ENCODE results near the gene NUCB1. TPM values are rescaled to one million over a fixed set of nuclear protein-coding genes. Genes with fewer than 3 reads are reported as not detected.

NUCB1 gene
- total and polyA plus RNA-seq, 9 of the 15 experiments (the other 6 are each of a cell fraction or from before 2014, with no cell fraction given), result 3.1 to 153 (median 71.7) TPM

DNA sequence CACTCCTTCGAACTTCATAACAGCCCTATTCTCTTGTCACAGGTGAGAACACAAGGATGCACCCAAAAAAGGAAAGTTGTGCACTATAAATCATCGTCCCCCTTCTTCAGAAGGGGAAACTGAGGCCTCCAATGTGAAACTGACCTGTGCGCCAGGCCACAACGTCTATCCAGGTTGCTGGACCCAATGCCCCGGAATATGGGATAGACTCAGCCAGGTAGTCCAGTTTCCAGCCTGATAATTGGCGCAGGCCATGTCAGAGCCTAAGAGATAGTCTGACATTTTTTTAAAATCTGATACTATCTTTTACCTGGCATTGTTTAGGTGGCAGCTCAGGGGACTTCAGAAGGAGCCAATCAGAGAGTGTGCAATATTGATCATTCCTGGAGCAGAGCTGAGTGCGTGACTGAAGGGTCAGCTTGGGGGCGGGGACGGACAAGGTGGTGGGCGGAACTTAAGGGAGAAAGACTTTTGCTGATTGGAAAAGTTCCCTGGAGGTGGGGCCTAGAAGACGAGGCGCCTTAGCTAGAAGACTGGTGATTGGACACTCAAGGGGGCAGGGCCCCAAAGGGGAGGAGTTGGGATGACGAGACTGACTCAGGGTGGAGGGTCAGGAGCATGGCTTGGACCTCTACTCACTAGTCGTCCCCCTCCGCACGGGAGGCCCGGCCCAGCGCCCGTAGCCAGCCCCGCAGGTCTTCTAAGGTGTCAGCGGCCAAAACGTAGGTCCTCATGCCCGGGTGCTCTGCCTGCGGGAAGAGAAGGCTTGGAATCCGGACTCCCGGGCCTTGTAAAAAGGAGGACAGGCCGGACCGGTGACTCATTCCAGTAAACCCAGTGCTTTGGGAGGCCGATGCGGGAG is 40.2 kb upstream of the NUCB1 start (continued):
- 0 out of 2 replicates have a peak, but pooled peaks have one; percentile 16 for TF ChIP-seq JUN (IDR thresholded peaks at IDR 0.05; ENCODE audit: borderline replicate concordance, low read depth, low read length)
- no peak for TF ChIP-seq JUN (CRISPR knock-in tag; IDR thresholded peaks at IDR 0.05; ENCODE audit: borderline replicate concordance)
- TF ChIP-seq BCOR (IDR thresholded peaks at IDR 0.05), result 0 out of 2 replicates have a peak, but pooled peaks have one; percentile 16
- TF ChIP-seq SIN3A (IDR thresholded peaks at IDR 0.05; ENCODE audit: borderline replicate concordance in 2 of 2, control insufficient read depth in 1 of 2, low read depth in 2 of 2, low read length in 2 of 2), result peak in 1 of 2 experiments; percentile 41; a peak in 1 of 4 replicates
- TF ChIP-seq, protein P1, sequence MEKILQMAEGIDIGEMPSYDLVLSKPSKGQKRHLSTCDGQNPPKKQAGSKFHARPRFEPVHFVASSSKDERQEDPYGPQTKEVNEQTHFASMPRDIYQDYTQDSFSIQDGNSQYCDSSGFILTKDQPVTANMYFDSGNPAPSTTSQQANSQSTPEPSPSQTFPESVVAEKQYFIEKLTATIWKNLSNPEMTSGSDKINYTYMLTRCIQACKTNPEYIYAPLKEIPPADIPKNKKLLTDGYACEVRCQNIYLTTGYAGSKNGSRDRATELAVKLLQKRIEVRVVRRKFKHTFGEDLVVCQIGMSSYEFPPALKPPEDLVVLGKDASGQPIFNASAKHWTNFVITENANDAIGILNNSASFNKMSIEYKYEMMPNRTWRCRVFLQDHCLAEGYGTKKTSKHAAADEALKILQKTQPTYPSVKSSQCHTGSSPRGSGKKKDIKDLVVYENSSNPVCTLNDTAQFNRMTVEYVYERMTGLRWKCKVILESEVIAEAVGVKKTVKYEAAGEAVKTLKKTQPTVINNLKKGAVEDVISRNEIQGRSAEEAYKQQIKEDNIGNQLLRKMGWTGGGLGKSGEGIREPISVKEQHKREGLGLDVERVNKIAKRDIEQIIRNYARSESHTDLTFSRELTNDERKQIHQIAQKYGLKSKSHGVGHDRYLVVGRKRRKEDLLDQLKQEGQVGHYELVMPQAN (IDR thresholded peaks at IDR 0.05; ENCODE audit: borderline replicate concordance), result no peak
- no peak for TF ChIP-seq CBX2 (IDR thresholded peaks at IDR 0.05; ENCODE audit: insufficient read depth, low read length, poor library complexity, severe bottlenecking)
- no peak for TF ChIP-seq POLR2AphosphoS2 (IDR thresholded peaks at IDR 0.05; ENCODE audit: low read length)
- TF ChIP-seq CEBPB (tag; IDR thresholded peaks at IDR 0.05), result no peak
- TF ChIP-seq ZNF184 (CRISPR knock-in tag; IDR thresholded peaks at IDR 0.05), result no peak
- TF ChIP-seq MCM3 (IDR thresholded peaks at IDR 0.05), result no peak
- TF ChIP-seq, protein P2, sequence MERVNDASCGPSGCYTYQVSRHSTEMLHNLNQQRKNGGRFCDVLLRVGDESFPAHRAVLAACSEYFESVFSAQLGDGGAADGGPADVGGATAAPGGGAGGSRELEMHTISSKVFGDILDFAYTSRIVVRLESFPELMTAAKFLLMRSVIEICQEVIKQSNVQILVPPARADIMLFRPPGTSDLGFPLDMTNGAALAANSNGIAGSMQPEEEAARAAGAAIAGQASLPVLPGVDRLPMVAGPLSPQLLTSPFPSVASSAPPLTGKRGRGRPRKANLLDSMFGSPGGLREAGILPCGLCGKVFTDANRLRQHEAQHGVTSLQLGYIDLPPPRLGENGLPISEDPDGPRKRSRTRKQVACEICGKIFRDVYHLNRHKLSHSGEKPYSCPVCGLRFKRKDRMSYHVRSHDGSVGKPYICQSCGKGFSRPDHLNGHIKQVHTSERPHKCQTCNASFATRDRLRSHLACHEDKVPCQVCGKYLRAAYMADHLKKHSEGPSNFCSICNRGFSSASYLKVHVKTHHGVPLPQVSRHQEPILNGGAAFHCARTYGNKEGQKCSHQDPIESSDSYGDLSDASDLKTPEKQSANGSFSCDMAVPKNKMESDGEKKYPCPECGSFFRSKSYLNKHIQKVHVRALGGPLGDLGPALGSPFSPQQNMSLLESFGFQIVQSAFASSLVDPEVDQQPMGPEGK (CRISPR knock-in tag; IDR thresholded peaks at IDR 0.05; ENCODE audit: borderline replicate concordance), result no peak
- no peak for TF ChIP-seq ZNF143 (CRISPR knock-in tag; IDR thresholded peaks at IDR 0.05)
- peak; percentile 77 for TF ChIP-seq POLR2A (conservative IDR thresholded peaks at IDR 0.05)
- TF ChIP-seq, protein P3, sequence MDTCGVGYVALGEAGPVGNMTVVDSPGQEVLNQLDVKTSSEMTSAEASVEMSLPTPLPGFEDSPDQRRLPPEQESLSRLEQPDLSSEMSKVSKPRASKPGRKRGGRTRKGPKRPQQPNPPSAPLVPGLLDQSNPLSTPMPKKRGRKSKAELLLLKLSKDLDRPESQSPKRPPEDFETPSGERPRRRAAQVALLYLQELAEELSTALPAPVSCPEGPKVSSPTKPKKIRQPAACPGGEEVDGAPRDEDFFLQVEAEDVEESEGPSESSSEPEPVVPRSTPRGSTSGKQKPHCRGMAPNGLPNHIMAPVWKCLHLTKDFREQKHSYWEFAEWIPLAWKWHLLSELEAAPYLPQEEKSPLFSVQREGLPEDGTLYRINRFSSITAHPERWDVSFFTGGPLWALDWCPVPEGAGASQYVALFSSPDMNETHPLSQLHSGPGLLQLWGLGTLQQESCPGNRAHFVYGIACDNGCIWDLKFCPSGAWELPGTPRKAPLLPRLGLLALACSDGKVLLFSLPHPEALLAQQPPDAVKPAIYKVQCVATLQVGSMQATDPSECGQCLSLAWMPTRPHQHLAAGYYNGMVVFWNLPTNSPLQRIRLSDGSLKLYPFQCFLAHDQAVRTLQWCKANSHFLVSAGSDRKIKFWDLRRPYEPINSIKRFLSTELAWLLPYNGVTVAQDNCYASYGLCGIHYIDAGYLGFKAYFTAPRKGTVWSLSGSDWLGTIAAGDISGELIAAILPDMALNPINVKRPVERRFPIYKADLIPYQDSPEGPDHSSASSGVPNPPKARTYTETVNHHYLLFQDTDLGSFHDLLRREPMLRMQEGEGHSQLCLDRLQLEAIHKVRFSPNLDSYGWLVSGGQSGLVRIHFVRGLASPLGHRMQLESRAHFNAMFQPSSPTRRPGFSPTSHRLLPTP (IDR thresholded peaks at IDR 0.05; ENCODE audit: borderline replicate concordance, extremely low read depth, insufficient read length), result no peak
- peak; percentile 80 for TF ChIP-seq JUND (IDR thresholded peaks at IDR 0.05; ENCODE audit: borderline replicate concordance, low read depth, low read length)
- TF ChIP-seq JUND (tag; IDR thresholded peaks at IDR 0.05; ENCODE audit: borderline replicate concordance, low read depth, low read length), result peak; percentile 72; the same call in 2 of the 3 replicates
- TF ChIP-seq, protein P4, sequence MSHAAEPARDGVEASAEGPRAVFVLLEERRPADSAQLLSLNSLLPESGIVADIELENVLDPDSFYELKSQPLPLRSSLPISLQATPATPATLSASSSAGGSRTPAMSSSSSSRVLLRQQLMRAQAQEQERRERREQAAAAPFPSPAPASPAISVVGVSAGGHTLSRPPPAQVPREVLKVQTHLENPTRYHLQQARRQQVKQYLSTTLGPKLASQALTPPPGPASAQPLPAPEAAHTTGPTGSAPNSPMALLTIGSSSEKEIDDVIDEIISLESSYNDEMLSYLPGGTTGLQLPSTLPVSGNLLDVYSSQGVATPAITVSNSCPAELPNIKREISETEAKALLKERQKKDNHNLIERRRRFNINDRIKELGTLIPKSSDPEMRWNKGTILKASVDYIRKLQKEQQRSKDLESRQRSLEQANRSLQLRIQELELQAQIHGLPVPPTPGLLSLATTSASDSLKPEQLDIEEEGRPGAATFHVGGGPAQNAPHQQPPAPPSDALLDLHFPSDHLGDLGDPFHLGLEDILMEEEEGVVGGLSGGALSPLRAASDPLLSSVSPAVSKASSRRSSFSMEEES (CRISPR knock-in tag; IDR thresholded peaks at IDR 0.05), result no peak
- TF ChIP-seq TEAD2 (tag; IDR thresholded peaks at IDR 0.05), result no peak
- TF ChIP-seq MEIS2 (IDR thresholded peaks at IDR 0.05; ENCODE audit: partially characterized antibody), result peak; percentile 17
